GM18868 (cell line): ENCODE measurements around the gene CDH4.

ENCODE experiments used
- ATAC-seq: cut with Tn5 transposase; IDR thresholded peaks from one replicate; pipeline ENCODE4 v1.9.1; 2021; ENCODE audit warnings: mild to moderate bottlenecking, moderate library complexity; ENCODE audit not compliant: unreplicated experiment

CDH4 gene

GRCh38 chr20:61657721-61658377, 405.8 kb downstream of the CDH4 start:
- no peak for ATAC-seq

DNA sequence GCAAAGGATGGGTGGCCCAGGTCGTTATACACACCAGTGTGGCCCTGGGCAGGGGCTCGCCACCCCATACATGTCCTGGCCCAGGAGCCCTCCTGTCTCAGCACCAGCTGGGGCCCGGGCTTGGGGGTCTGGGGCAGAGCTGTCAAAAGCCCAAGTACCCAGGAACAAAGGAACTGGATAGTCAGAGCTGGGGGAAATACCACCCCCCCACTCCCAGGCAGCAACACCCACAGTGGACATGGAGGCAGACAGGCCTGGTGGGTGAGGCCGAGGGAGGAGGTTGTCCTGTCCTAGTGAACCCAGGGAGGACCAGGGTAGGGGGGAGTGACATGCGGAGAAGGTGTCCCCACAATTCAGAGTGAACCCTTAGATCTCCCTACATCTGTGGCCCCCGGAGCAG, 406.5 kb downstream of the CDH4 start:
- no peak for ATAC-seq

- ATAC-seq: no peak
Observed at GRCh38 chr20:61659246-61659993, 407.4 kb downstream of the CDH4 start.

DNA sequence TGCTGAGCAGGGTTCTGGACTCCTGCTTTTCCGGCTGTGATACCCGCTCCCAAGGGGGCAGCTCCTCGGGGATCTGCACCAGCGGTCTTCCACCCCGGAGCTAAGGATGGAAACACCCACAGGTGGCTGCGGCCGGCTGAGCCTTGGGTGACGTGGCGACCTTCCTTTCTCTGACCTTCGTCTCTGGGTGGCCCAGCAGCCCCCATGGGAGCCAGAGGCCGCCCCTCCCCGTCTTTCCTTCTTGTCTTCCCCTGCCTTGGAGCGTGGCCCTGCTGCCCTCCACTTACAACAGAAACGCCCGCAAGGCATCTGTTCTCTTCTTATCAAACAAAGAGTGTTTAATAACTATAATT, 407.9 kb downstream of the CDH4 start:
- ATAC-seq: no peak

GRCh38 chr20:61660559-61660958, 408.5 kb downstream of the CDH4 start:
- ATAC-seq: no peak

DNA sequence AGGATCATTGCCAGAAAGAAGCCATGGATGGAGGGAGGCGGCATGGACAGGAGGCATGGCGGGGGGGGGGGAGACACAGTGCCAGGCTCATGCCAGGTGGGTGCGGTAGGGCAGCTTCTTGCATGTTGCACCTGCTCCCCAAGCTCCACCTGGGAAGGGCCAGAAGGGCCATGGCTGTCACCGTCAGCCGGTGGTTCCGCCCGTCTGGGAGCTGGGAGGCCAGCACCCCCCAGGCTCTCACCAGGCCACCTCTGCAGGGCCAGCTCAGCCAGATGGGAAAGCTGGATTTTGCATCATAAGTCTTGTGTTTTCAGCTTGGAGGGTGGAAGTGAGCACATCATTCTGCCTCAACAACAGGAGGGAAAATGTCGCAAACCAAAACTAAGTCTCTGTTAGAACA, 409.0 kb downstream of the CDH4 start:
- ATAC-seq: no peak

DNA sequence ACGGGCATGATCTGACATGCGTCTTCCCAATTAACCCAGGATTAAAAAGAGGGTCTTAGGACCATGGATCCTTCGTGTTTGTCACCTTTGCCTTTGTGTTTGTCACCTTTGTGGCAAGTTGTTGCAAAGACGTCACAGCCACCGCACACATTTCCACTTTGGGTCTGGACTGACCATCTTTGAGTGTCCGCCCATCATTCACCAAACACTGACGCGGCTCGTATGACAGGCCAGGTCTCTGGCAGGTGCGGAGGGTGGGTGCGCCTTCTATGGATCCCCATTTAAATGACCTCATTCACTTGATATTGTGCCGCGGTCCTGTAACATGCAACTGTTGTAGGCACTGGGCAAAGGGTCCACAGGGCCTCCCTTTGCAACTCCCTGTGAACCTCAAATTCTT, 409.5 kb downstream of the CDH4 start:
- no peak for ATAC-seq

- no peak for ATAC-seq
Observed at GRCh38 chr20:61662226-61662967, 410.3 kb downstream of the CDH4 start.

GRCh38 chr20:61662968-61663331, 410.9 kb downstream of the CDH4 start:
- no peak for ATAC-seq

GRCh38 chr20:61663521-61664425, 411.7 kb downstream of the CDH4 start:
- ATAC-seq: no peak

- ATAC-seq: no peak
Observed at GRCh38 chr20:61664556-61665320, 412.7 kb downstream of the CDH4 start.

DNA sequence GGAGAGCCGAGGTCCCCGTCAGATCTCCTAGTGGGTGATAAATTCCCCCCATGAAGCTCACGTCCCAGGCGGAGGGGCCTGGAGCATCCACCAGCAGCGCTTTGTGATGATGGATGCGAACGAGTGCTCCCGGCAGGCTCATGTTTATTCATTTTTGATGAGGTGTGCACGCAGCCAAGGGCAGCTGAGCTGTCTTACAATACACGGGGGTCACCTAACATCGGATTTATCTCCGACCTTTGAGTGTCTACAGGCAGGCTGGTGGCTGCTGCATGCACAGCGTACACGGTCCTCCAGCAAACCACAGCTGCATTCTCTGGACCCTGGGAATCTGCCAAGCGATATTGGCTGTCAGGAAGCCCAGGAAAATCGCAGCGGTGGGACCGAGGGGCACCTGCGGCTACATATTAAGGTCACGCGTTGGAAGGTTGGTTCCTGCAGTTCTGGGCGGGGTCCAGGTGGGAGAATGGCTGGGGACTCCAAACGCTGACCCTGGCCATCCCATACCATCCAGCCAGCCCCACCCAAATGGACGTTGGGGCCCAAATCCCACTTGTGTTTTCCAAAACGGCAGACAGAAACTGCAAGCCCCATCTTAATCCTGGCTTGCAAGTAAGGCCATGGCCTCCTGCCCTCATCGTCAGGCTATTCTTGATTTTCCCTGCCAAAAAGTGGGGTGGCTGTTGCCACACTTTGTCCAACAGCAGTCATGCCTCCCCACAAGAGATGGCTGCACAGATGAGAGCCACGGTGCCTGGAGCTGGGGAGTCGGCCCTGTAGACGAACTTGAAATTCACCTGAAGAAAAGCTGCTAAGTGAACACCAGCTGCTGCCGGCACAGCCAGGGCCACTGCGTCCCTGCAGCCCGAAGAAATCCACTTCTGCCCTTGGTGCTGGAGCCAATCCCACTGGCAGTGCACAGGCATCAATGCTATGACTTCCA, 413.7 kb downstream of the CDH4 start:
- ATAC-seq: no peak

DNA sequence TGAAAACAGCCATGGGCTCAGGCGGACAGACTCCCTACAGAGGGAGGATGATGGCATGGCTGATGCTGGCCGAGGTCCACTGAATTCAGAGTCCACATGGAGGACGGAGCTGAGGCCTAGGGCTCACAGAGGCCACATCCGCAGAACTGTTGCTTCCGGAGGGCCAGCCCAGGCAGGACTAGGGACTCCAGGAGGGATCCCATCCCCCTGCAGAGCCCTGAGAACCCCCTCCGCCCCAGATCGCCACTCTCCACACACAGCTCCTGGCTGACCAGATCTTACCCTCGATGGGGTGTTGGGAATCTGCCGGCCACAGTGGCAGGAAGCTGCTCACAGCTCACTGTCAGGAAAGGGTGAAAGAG, 414.4 kb downstream of the CDH4 start:
- ATAC-seq: no peak

- no peak for ATAC-seq
Observed at GRCh38 chr20:61667056-61667792, 415.2 kb downstream of the CDH4 start.

DNA sequence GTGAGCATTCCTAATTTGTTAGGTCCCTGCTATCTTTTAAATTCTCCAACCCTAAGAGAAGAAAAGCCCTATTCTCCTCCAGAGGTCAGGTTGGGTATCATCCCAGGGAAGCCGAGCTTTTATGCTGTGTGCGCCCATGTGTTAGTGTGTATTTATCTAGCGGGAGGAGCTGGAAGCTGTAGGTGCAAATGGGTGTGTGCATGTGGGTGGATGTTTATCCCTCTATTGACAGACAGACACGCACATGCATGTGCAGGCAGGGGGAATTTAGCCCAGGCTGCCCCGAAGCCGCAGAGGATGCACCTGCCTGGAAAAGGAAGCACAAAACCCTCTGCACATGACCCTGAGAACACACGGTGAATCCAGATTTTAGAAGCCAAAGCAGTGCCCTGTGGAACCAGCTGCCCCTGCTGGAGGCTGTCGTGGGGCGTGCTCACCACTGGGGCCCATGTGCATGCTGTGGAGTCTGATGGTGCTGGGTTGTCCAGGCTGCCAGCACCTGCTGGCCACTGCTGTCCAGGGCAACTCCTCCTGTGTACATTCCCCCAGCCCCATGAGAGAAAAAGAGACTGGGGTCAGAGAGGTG, 416.1 kb downstream of the CDH4 start:
- no peak for ATAC-seq

DNA sequence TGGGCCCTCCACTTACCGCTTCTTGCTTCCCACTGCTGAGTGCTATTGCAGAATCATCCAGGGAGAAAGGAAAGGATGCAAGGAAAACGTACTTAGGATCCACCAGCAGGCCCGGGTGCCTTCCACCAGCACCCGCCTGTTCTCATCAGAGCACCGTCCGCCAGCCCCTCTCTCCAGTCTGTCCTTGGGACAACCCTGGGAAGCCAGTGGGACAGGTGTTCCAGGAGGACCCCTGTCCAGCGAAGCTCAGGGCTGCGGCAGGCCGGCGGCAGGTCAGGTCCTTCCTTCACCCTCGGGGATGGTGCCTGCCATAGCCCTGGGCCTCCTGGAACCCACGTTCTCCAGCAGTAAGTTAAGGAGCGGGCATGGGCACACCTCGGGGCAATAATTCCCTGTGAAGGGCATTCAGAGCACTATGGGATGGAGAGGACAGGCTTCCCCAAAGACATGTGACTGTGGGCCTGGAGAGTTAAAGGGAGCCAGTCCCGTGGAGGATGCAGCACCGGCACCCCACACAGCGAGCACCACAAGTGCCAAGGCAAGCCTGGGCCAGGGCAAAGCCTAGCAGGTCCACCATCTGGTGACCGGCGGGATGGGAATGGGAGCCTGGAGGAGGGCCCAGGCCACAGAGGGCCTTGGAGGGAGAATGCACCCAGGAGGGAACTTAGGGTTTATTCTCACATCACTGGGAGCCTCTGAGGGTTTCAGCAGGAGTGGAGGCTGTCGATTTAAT, 416.9 kb downstream of the CDH4 start:
- ATAC-seq: no peak

GRCh38 chr20:61670274-61670673, 418.2 kb downstream of the CDH4 start:
- ATAC-seq: no peak

DNA sequence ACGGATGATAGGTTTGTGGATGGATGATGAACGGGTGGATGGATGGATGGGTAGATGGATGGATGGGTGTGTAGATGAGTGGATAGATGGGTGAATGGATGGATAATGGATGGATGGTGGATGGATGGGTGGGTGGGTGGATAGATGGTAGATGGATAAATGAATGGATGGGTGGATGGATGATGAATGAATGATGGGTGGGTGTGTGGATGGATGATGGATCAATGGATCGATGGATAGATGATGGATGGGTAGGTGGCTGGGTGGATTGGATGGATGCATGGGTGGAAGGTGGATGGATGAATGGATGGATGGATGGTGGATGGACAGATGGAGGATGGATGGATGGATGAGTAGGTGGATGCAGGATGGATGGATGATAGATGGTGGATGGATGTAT, 419.5 kb downstream of the CDH4 start:
- no peak for ATAC-seq
